ENCODE results near the gene MIER2.
"Not testable (repeated sequence)": the region's sequence is repeated elsewhere in the genome, so short reads cannot be mapped to it uniquely, and the experiment has no call there.

Gene MIER2, protein sequence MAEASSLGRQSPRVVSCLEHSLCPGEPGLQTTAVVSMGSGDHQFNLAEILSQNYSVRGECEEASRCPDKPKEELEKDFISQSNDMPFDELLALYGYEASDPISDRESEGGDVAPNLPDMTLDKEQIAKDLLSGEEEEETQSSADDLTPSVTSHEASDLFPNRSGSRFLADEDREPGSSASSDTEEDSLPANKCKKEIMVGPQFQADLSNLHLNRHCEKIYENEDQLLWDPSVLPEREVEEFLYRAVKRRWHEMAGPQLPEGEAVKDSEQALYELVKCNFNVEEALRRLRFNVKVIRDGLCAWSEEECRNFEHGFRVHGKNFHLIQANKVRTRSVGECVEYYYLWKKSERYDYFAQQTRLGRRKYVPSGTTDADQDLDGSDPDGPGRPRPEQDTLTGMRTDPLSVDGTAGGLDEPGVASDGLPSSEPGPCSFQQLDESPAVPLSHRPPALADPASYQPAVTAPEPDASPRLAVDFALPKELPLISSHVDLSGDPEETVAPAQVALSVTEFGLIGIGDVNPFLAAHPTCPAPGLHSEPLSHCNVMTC

DNA sequence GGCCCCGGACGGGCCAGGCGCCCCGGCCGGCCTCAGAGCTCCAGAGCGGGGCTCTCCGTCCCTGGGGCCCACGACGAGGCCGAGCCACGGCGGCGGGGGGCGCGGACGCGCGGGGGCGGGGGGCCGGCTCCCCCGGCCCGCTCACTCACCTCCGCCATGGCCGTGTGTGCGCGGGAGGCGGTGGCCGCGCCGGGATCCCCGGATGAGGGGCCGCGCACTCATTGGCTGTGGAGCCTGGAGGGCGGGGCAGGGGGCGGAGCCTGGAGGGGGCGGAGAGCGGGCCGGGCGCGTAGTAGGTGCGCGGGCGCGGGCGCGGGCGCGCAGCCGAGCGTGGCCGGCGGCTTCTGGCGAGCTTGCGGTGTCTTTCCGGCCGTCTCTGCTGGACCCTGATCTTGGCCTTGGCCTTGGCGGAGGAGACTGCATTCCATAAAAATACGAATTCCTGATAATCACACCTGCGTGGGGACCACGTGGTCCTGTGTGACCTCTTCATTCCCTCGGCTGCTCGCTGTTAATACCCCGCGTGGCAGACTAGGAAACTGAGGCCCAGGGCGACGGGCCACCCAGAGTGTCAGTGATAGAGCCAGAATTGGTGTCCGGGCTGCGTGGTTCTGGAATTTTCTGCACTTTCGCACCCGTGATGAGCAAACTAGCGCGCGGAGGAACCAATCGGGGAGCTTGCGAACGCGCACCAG lies at the start of gene MIER2:
Gene MIER2 (minus strand): TSS at position 172 of the 695 bp plus-strand sequence. CDS start 14 bp downstream, at position 158.
- peak; percentile 92 for DNase-seq

DNA sequence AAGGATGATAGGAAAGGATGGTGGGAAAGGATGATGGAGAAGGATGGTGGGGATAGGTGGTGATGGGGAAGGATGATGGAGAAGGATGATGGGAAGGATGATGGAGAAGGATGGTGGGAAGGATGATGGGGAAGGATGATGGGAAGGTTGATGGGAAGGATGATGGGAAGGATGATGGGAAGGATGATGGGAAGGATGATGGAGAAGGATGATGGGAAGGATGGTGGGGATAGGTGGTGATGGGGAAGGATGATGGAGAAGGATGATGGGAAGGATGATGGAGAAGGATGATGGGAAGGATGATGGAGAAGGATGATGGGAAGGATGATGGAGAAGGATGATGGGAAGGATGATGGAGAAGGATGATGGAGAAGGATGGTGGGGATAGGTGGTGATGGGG lies 49.0 kb upstream of the MIER2 start:
- DNase-seq: not testable (repeated sequence)

DNA sequence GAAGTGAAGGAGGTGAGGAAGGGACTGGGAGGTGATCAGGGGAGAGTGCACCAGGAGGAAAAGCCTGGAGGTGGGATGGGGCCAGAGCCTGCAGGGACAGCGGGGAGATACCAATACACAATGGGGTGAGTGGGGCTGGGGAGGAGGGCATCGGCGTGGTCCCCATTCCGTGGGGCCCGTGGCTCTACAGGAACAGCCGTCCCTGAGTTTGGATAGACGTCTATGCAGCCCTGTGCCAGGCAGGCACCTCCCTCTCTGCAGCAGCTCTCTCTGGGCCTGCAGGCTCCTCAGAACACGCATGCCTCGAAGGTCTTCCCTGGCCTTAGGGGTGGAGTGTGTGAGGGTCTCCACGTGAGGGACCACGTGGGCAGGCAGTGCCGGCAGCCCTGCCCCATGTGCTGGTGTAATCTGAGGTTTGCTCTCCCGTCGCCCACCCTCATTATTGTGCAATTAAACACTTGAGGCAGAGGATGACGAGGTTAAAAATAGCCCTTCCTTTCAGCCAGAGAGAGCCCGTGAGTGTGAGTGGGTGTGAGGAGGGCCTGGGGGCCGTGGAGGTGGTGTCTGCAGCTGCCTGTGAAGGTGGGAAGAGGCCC lies 47.9 kb upstream of the MIER2 start:
- no peak for DNase-seq

DNA sequence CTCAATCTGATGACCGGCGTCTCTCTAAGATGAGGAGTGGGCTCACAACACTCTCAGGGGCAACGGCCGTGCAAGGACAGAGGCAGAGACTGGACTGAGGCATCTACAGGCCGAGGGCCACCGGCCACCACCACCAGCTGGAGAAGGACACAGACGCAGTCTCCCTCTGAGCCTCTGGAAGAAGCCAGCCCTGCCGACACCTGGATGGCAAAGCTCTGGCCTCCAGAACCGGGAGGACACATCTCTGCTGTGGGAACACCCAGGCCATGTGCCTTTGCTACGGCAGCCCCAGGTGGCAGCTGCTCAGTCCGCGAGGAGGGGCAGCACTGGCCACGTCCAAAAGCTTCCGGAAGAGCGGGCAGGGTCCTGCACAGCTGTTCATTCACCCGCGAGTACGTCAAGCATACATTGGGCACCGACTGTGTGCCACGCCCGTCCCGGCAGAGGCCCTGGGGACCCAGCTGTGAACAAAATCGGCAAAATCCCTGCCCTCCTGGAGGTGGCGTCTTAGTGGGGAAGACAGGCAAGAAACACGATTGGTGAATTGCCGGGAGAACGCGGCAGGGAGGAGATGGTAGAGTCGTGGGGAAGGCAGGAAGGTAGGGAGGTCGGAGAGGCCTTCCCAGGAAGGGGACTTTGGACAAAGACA lies 47.3 kb upstream of the MIER2 start:
- no peak for DNase-seq

DNA sequence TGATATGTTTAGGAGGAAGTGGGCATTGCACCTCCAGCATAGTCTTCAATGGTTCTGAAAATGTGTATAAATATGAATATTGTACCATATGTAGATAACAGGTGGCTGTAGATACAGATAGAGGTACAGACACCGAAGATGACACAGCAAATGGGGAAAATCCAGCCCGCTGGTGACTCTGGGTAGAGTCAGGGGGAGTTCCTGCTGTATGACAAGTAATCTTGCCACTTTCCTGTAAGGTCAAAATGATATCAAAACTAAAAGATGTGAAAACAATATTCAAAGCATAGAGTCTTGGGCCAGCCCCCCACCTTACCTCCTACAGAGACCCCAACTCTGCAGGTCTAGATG lies 46.6 kb upstream of the MIER2 start:
- DNase-seq: no peak

DNA sequence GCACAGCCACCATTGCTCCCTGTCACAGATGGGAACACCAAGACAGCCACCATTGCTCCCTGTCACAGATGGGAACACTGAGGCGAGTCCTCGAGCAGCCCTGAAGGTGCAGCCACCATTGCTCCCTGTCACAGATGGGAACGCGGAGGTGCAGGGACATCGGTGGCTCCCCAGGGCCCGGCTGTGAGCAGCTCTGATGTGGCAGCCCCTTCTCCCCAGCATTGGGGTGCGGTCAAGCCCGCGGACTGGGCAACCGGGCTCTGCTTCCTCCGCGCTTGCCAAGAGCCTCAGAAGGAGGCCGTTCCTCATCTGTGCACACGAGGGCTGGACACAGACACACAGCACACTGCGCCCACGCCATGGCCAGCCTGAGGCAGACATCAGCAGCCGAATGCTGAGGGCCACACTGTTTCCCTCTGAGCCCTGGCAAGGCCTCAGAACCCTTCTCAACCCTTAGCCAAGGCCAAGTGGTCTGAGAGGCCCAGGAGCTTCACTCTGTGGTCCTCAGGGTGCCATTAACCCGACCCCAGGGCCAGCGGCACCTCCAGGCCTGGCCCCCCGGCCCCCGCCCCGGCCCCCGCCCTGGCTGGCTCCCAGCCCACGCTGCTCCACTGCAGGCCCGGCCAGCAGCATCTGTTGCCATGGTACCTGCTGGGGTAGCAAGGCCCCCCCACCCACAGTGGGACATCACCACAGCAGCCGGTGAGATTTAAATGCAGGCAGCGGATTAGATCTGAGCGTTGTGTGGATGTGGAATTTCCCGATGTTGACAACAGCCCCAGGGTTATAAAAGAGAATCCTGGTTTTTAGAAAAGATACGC lies 46.0 kb upstream of the MIER2 start:
- DNase-seq: no peak

DNA sequence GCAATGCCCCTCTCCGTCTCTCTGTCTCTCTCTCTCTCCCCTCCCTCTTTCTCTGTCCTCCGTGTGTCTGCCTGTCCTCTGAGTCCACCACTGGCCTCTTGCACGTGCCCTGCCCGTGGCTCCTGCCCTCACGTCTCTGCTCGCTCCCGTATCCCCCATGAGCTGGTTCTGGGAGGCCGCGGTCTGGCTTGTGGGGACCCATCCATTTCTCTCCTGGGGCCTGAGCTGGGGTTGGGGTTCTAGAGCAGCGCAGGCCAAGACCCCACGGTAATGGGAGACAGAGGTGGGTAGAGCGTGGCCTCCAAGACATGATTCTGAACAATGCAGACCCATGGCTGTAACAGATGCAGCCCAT lies 45.3 kb upstream of the MIER2 start:
- no peak for DNase-seq

DNA sequence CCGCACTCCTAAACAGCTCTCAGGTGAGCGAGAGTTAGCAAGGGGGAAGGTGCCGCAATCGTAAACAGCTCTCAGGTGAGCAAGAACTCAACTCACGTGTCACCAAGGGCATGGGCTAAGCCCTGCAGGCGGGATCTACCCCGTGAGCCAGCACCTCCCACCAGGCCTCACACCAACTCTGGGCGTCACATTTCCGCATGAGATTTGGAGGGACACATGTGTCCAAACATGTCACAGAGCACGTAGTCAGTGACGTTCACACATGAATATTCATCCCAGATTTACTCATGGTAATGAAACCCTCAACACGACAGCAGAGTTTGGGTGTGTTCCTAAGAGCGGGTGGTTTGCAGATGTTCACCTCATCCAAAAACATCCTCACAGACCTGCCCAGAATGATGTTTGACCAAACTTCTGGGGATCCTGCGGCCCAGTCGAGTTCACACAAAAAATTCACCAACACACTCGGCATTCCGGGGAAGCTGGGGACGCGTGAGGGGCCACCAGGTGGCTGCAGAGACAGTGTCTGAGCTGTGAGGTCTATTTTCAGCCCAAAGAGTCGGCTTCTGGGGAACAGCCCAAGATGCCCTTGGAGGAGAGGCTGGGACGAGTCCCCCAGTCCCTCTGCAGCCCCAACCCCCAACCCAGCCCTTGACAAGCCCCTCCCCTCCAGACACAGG lies 44.8 kb upstream of the MIER2 start:
- no peak for DNase-seq

DNA sequence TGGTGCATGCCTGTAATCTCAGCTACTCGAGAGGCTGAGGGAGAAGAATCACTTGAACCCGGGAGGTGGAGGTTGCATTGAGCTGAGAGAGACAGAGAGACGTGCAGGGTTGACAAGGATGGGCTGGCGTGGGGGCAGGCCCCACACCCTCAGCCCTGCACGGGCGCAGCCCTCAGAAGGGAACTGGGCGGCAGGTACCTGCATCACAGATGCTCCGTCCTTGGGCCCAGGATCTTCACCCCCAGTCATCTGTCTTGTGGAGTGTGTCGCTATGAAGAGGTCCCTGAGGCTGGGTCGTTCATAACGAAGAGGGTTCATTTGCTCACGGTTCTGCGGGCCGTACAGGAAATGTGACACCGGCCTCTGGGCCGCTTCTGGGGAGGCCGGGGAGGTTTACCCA lies 44.1 kb upstream of the MIER2 start:
- no peak for DNase-seq

DNA sequence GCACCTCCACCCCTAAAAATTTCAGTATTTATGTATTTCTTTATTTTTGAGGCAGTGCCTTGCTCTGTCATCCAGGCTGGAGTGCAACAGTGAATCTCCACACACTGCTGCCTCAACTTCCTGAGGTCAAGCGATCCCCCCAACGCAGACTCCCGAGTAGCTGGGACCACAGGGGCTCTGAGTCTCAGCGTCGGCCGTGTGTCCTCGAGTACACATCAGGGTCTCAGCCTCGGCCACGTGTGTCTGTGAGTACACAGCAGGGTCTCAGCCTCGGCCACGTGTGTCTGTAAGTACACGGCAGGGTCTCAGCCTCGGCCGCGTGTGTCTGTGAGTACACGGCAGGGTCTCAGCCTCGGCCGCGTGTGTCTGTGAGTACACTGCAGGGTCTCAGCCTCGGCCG lies 43.2 kb upstream of the MIER2 start:
- DNase-seq: no peak

DNA sequence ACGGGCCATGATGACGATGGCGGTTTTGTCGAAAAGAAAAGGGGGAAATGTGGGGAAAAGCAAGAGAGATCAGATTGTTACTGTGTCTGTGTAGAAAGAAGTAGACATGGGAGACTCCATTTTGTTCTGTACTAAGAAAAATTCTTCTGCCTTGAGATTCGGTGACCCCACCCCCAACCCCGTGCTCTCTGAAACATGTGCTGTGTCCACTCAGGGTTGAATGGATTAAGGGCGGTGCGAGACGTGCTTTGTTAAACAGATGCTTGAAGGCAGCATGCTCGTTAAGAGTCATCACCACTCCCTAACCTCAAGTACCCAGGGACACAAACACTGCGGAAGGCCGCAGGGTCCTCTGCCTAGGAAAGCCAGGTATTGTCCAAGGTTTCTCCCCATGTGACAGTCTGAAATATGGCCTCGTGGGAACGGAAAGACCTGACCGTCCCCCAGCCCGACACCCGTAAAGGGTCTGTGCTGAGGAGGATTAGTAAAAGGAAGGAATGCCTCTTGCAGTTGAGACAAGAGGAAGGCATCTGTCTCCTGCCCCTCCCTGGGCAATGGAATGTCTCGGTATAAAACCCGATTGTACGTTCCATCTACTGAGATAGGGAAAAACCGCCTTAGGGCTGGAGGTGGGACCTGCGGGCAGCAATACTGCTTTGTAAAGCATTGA lies 42.2 kb upstream of the MIER2 start:
- not testable (repeated sequence) for DNase-seq

DNA sequence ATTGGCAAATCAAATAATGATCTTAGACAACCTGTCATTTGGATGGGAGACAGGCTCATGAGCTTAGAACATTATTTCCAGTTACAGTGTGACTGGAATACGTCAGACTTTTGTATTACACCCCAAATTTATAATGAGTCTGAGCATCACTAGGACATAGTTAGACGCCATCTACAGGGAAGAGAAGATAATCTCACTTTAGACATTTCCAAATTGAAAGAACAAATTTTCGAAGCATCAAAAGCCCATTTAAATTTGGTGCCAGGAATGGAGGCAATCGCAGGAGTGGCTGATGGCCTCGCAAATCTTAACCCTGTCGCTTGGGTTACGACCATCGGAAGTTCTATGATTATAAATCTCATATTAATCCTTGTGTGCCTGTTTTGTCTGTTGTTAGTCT lies 41.6 kb upstream of the MIER2 start:
- DNase-seq: not testable (repeated sequence)

DNA sequence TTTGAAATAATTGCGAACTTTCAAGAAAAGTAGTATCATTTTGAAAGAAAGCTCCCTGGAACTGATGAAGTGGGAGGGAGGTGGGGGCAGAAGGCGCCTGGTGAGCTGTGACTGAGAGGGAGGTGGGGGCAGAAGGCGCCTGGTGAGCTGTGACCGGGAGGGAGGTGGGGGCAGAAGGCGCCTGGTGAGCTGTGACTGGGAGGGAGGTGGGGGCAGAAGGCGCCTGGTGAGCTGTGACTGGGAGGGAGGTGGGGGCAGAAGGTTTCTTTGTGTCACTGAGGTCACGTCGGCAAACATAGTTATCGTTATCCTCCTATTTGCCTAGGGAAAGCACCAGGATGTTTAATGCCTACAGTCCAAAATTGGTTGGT lies 40.2 kb upstream of the MIER2 start:
- DNase-seq: no peak

DNA sequence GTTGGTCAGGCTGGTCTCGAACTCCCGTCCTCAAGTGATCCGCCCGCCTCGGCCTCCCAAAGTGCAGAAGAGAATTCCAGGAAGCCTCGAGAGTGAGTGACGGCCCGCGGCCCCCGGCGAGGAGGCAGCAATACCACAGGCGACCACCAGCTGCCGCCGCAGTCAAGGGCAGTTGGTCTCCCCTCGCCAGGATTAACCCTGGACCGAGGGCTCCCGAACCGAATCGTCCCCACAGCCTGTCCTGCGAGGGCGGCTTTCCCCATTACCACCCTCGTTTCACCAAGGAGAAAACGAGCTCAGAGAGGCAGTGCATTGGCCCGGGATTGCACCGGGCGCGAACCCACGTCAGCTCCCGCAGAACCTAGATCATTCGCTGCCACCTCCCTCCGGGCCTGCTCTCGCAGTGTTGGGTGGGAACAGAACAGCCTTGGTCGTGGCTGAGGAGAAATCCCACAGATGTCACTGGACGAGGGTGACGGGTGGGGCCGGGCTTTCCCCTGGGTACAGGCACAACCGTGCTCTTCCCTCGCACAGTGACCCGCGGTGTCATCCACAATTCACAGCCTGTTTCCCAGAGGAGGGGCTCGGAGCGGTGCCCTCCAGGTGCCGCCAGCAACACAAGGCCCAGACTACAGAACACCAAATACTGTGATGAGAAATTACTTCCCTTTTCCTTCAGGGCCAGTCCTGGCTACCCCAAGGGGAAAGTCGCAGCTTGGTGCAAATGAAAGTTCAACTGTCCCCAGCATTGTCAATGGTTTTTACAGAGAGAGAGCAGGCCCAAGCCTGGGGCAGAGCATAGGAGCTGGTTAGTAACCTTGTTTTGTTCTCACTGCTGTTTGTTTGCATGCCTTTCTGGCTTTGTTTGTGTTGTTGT lies 39.6 kb upstream of the MIER2 start:
- no peak for DNase-seq

DNA sequence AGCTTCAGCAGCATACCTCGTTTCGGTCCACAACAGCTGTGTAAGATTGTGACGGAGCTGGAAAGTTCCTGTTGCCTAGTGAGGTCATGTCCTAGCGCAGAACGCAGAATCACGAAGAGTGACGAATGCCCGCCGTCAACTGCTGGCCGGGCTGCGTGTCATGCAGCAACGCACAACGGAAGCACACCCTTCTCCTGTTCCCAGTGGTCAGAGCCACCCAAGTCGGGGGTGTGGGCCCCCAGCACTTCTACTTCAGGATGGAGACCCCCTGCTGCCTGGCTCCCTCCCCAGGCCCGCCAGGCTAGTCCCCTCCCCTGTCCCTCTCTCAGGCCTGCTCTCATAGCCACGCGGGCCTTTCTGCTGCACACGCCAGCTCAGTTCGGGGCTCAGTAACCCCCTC lies 38.4 kb upstream of the MIER2 start:
- DNase-seq: no peak

DNA sequence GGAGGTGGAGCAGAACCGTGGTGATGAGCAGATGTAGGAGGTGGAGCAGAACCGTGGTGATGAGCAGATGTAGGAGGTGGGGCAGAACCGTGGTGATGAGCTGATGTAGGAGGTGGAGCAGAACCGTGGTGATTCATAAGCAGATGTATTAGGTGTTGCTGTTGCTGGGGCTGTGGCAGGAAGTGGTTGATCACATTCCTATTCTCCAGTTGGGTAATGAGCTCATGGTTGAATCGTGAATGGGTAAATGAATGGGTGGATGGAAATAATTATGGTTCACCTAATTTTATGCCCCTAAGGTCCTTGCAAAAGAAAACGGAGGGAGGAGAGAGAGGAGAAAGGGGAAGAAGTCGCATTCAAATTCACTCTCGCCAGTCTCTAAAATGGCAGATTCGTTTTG lies 38.0 kb upstream of the MIER2 start:
- peak; percentile 23 for DNase-seq

DNA sequence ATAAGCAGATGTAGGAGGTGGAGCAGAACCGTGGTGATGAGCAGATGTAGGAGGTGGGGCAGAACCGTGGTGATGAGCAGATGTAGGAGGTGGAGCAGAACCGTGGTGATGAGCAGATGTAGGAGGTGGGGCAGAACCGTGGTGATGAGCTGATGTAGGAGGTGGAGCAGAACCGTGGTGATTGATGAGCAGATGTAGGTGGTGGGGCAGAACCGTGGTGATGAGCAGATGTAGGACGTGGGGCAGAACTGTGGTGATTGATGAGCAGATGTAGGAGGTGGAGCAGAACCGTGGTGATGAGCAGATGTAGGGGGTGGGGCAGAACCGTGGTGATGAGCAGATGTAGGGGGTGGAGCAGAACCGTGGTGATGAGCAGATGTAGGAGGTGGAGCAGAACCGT lies 37.3 kb upstream of the MIER2 start:
- not testable (repeated sequence) for DNase-seq

DNA sequence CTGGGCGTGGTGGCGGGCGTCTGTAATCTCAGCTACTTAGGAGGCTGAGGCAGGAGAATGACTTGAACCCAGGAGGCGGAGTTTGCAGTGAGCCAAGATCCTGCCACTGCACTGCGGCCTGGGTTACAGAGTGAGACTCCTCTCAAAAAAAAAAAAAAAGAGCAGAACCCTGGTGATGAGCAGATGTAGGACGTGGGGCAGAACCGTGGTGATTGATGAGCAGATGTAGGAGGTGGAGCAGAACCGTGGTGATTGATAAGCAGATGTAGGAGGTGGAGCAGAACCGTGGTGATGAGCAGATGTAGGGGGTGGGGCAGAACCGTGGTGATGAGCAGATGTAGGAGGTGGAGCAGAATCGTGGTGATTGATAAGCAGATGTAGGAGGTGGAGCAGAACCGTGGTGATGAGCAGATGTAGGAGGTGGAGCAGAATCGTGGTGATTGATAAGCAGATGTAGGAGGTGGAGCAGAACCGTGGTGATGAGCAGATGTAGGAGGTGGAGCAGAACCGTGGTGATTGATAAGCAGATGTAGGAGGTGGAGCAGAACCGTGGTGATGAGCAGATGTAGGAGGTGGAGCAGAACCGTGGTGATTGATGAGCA lies 36.1 kb upstream of the MIER2 start:
- DNase-seq: not testable (repeated sequence)

DNA sequence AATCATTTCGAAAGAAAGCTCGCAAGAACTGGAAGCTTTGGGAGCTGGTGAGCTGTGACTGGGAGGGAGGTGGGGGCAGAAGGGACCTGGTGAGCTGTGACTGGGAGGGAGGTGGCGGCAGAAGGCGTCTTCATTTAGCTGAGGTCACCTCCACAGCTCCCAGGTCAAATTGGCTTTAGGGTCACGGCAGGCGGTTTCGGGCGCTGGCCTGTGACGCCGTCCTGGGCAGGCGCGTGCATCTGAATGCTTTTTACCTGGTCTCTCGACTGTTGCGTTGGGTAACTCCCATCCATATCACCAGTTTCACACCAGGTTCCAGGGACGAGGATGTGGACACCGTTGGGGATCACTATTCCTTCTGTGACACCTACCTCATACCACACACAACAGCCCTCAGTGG lies 35.2 kb upstream of the MIER2 start:
- no peak for DNase-seq

DNA sequence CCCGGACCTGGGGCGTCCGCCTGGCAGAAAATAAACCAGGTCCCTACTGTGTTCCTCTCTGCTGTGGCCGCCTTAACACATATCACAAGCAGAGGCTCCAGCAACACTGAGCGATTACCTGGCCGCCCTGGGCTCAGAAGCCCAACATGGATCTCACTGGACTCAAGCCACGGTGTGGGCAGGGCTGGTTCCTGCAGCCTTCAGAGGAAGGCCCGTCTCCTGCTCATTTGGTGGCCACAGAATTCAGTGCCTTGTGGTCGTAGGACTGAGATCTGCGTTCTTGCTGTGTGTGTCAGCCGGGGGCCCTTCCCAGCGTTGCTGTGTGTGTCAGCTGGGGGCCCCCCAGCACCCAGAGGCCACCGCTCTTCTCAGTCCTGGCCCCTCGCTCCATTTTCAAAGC lies 34.1 kb upstream of the MIER2 start:
- DNase-seq: no peak
